Activated CD4-positive, CD25-positive, alpha-beta regulatory T cell treated with anti-CD3 and anti-CD28 coated beads, Interleukin-2, amount 50 U/mL, for 16 hours (primary cell): ENCODE results near the gene TNFRSF21.
"Not testable (repeated sequence)": the region's sequence is repeated elsewhere in the genome, so short reads cannot be mapped to it uniquely, and the experiment has no call there.

ENCODE experiments used
- DNase-seq: peaks from one replicate; pipeline ENCODE4 v3.0.0-alpha.2; 2020; ENCODE audit warnings: low read depth, low spot score

The TNFRSF21 gene

GRCh38 chr6:47309291-47310130, at the start of gene TNFRSF21:
TNFRSF21 (minus strand) TSS chr6:47309905; CDS start chr6:47309511, 394 bp downstream.
- DNase-seq: peak; percentile 20

DNA sequence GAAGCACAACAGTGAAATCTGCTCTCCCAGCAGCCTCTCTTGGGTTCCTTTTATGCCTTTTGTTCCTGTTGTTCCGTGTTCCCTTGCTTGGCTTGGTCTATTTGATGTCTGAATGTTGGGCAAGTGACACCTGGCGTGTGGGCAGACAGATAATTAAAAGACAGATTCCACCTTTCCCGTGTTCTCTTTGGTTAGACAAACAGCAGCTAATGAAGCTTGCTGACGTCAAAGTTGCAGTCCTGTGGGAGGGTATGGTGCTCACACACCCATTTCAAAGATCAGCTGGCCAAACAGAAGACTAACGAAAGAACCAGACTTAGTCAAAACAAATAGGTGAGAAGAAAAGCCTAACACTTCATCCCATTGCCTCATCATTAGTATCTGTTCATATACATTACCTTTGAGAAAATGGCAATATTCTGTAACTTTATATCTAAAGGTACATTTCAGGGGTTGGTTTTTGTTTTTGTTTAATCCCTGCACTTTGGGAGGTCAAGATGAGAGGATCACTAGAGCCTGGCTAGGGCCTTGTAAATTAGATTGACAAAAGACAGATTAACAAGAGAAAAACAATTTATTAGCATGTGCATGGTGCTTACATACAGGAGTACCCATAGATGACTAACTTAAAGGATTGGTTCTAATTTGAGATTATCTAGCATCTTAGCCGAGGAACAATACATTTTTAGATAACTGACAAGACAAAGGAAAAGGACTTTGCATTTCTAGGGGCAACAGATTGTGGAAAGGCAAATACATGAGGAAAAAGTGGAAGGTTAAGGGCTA, 48.9 kb upstream of the TNFRSF21 start:
- no peak for DNase-seq

DNA sequence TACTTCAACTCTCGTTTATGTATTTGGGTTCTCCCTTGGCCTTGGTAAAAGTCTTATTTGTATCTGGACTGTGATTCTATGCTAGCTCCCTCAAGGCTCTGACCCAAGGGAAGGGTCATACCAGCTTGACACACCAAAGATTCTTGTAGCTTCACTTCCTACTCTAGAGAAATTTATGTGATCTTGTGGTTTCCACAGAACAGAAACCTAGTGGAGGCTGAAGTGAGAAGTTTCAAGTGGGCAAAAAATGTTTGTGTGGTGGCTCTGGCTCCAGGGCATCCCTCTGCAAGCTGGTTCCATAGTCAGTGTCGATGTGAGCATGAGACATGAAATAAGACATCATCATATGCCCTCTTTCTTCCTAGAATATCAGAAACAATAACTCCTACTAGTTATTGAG, 48.1 kb upstream of the TNFRSF21 start:
- DNase-seq: no peak

DNA sequence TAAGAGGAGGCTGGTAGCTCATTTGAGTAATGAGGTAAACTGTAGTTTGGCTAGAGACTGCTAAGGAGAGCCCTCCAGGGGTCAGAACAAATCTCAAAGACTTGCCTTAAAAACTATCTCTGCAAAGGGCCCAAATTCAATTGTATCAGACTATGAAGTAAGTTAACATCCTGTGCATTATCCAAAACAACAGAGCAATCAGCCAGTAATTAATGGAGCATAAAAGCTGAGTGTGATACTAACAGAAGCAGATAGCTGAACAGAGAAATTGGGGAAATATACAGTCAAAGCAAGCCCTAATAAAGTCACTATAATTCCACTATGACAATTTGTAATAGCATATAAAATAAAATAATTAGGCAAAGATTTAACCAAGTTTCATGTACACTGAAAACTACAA, 45.8 kb upstream of the TNFRSF21 start:
- DNase-seq: no peak

DNA sequence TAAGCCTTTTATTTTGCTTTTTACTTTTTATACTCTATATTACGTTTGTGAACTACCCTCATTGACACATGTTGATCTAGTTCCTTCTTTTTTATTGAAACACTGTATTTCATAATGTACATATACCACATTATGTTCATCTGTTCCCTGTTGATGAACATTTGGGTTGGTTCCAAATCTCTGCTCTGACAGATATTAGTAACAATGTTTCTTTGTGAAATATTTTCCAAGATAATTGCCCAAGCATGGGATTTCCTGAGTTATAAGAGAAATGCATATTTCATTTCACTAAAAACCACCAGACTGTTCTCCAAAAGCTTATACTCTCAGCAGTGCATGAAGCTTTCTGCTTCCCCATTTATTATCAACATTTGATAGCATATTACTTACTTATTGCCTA, 44.2 kb upstream of the TNFRSF21 start:
- DNase-seq: no peak

GRCh38 chr6:47352966-47353365, 43.3 kb upstream of the TNFRSF21 start:
- DNase-seq: no peak

GRCh38 chr6:47352194-47352920, 42.7 kb upstream of the TNFRSF21 start:
- no peak for DNase-seq

GRCh38 chr6:47351621-47352020, 41.9 kb upstream of the TNFRSF21 start:
- no peak for DNase-seq

DNA sequence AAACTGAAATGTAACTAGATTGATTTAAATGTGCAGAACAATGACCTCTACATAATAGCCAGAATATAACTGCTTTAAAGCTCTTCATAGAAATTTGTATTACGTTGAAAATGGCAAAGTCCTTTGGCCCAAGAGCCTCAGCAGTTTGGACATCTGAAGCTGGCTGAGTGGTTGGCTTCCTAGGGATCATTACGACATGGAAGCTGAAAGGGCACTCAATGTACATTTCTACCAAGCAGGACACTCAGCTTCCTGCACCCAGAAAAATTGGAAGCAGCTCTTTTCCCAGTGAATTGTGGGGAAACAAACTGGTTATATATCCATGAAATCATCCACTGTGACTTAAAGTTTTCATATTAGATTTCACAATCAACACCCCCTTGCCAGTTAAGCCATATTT, 40.2 kb upstream of the TNFRSF21 start:
- no peak for DNase-seq

DNA sequence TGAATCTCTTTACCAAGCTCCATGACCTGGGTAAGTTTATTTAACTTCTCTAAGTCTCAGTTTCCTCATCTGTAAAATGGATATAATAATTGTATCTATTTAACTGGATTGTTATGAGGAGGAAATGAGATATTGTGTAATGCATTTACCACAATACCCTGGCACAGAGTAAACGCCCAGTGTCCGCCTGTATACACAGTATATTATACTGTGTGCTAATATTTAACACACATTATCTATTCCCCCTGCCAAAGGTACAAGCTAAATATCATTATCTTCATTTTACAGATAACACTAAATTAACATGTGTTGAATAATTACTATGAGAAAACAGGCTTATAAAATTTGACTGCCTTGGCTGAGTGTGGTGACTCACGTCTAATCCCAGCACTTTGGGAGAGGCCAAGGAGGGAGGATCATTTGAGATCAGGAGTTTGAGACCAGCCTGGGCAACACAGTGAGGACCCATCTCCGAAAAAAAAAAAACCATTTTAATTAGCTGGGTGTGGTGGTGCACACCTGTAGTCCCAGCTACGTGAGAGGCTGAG, 38.7 kb upstream of the TNFRSF21 start:
- no peak for DNase-seq

DNA sequence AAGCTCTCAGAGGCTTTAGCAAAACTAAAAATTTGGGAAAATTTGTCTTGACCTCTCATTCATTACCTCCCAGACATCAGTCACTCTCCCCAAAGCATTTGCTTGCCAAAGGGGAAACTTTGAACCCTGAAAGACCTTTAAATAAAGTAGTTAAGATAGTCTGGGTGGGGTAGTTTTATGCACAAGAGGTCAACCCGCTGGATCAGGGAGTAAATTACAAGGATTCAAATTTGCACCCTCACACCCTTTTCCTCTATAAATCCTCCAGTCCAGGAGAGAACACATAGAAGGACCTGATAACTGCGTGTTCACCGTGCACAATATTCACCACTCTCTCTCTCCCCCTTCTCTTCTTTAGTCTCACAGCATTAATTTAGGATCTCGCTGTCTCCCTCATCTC, 36.1 kb upstream of the TNFRSF21 start:
- DNase-seq: no peak

DNA sequence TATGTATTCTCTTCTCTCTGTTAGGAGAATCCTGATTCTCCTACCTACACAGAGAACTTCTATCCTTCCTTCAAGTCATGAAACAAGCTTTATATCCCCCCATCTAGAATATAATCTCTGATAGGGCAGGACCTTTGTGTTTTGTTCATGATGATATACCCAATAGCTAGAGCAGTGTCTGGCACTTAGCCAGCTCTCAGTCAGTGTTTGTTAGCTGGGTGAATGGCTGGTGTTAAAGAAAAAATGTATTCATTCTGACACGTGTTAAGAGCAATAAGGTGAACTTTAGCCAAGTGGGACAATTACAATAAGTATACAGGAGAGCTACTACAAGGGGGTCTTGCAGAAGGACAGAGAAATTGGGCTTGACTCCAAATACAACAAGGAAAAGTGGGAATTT, 34.3 kb upstream of the TNFRSF21 start:
- no peak for DNase-seq

DNA sequence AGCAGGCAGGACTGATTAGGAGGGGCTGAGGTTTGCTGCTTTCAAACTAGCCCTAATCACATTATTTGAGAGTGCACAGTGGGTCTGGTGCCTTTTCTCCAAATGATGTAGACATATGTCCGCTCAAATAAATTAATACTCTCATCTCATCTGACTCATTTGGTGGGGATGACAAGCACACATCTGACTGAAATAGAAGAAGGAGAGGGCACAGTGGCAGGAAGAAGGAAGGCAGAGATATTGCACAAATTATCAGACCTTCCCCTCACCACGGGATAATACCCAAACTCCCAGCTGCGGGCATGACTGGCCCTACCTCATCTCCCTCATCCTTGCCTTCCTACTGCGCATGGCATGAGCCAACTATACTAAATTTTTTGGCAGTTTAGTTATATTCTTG, 33.9 kb upstream of the TNFRSF21 start:
- no peak for DNase-seq

GRCh38 chr6:47342824-47343223, 33.1 kb upstream of the TNFRSF21 start:
- DNase-seq: no peak

DNA sequence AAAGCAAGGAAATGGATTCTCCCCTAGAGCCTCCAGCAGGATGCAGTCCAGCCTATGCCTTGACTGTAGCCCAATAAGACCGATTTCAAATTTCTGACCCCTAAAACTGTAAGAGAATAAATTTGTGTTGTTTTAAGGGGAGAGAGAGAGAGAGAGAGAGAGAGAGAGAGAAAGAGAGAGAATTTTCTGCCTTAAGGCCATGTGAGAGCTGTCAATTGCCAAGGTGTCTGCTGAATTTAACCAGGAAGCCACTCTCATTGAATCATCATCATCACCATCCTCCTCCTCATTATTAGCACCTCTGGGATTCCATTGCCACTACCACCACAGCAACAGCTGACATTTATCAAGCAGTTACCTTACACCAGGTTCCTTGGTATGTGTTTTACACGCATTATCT, 27.8 kb upstream of the TNFRSF21 start:
- no peak for DNase-seq

DNA sequence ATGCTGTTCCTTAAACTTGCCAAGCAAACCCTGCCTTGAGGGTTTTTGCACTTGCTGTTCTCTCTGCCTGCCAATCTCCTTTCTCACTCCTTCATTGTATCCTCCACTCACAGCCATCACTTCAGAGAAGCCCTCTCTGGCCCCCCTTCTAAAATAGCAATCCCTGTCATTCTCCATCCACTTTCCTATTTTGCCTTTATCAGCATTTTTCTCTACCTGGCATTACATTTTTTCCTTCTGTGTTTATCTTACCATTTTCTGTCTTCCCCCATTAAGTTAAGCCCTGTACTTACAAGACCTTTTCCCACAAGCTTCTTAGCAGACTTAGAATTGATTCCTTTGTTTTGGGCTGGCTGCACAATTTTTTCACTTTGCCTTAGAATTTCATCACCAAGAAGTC, 26.6 kb upstream of the TNFRSF21 start:
- no peak for DNase-seq

DNA sequence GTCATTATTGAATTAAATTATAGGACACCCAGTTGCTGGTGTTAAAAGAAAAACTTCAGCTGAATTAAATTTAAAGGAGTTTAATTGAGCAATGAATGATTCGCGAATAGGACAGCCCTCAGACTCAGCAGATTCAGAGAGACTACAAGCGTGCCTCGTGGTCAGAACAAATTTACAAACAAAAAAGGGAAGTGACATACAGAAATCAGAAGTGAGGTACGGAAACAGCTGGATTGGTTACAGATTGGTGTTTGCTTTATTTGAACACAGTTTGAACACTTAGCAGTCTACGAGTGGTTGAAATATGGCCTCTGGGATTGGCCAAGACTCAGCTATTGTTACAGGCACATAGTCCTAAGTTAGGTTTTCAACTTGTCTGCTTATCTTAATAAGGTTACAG, 25.8 kb upstream of the TNFRSF21 start:
- no peak for DNase-seq

DNA sequence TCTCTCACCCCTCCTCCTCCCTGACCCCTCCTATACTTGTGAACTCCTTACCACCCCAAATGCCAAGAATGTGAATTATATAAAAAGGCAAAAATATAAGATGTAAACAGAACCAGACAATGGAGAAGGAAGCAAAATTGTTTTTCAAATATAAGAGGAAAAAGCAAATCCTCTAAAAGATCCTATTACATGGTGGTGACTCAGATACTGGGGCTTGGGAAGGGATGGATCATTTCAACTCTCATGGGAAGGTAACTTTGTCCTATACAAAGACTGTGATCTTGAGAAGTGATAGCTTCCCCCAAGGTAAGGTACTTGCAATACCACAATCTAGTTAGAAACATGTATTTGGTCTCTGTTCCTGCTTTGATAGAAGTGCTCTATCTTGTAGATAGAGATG, 24.6 kb upstream of the TNFRSF21 start:
- no peak for DNase-seq

DNA sequence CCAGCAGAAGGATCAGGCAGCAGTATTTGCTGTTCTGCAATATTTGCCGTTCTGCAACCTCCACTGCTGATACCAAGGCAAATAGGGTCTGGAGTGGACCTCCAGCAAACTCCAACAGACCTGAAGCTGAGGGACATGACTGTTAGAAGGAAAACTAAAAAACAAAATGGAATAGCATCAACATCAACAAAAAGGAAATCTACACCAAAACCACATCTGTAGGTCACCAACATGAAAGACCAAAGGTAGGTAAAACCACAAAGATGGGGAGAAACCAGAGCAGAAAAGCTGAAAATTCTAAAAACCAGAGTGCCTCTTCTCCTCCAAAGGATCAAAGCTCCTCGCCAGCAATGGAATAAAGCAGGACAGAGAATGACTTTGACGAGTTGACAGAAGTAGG, 18.9 kb upstream of the TNFRSF21 start:
- DNase-seq: not testable (repeated sequence)

- DNase-seq: not testable (repeated sequence)
Observed at GRCh38 chr6:47328139-47328538, 18.4 kb upstream of the TNFRSF21 start.

DNA sequence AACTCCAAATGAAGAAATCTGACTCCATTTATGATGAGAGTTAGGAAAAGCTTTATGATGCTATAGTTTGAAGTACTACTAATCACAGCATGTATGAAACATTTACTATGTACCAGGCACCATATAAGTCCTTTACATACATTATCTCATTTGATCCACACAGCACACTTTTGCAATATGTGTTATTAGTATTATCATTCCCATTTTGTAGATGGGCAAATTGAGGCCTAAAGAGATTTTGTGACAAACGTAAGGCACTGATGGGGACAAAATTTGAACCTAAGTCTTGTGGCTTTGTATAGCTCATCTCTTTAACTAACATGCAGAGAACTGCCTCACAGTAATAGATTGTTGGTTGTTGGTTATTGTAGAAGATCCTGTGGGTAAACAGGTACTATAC, 14.2 kb upstream of the TNFRSF21 start:
- no peak for DNase-seq

DNA sequence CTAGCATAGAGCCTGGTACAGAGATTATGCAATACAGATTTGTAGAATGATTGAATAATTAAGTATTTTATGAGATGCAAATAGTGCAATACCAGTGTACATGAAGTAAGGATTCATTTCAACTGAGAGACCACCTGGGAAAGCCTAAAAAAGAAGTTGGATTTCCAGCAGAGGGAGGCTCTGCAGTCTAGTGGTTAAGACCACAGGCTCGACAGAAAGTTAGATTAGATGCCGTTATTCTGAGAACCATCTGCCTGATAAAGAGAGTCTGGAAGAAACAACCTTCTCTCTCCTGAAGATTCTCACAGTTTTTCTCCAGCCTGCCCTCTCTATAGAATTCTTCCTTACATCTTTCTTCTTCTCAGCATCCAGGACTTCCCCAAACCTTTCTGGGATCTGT, 13.6 kb upstream of the TNFRSF21 start:
- DNase-seq: no peak
